Thyroid gland (tissue), 4 donors: ENCODE measurements around the gene GOLGA1. TPM values are rescaled to one million over a fixed set of nuclear protein-coding genes. Genes with fewer than 3 reads are reported as not detected.

Experiments
- DNase-seq, 2 donors: peaks; one replicate each; pipeline ENCODE4 v3.0.0-alpha.2; 2019
- H3K27ac ChIP-seq, 3 donors: fragments of 200-600 bp; sonication (generic); 1 replicate in 2 of 3; 2 replicates in 1 of 3; pipeline ENCODE4 v1.5.1; 2016 to 2019; ENCODE audit warnings: mild to moderate bottlenecking in 1 of 3, moderate library complexity in 1 of 3
- H3K27me3 ChIP-seq: fragments of 200-600 bp; sonication (generic); one replicate; pipeline ENCODE4 v1.5.1; 2019
- H3K36me3 ChIP-seq, 2 donors: fragments of 200-600 bp; sonication (generic); one replicate each; pipeline ENCODE4 v1.5.1; 2016 to 2019
- H3K4me1 ChIP-seq, 2 donors: fragments of 200-600 bp; sonication (generic); one replicate each; pipeline ENCODE4 v1.5.1; 2017 to 2019
- H3K4me3 ChIP-seq, 3 donors: fragments of 200-600 bp; sonication (generic); replicated peaks in 1 of 3; 1 replicate in 2 of 3; 2 replicates in 1 of 3; pipeline ENCODE4 v1.5.1; 2016; ENCODE audit warnings: mild to moderate bottlenecking in 1 of 3
- H3K9me3 ChIP-seq: fragments of 200-600 bp; sonication (generic); one replicate; pipeline ENCODE4 v1.5.1; 2017
- CTCF ChIP-seq, 6 experiments: fragments of 200-600 bp in 3 of 6; fragments of 450-650 bp in 3 of 6; sonication (generic) in 3 of 6; IDR thresholded peaks; one replicate each; pipeline ENCODE4 v1.5.1; 2016 to 2019; ENCODE audit warnings: antibody characterized with exemption in 6 of 6, mild to moderate bottlenecking in 2 of 6, inconsistent platforms in 1 of 6, moderate library complexity in 1 of 6
- POLR2A ChIP-seq, 2 donors: fragments of 450-650 bp; IDR thresholded peaks; one replicate each; pipeline ENCODE4 v1.6.1; 2017; ENCODE audit warnings: antibody characterized with exemption in 2 of 2, mild to moderate bottlenecking in 2 of 2, moderate library complexity in 1 of 2
- WGBS, 2 donors: methylation state at CpG; one replicate each; pipeline ENCODE4 v1.1.5; 2017; 5-methylcytosine and 5-hydroxymethylcytosine counted together
- intact Hi-C: fragments of 100-400 bp; cut with DNase I; formaldehyde crosslinking; loops from one replicate; pipeline ENCODE4 v1.15.1; 2023
- total RNA-seq, 4 donors: library from RNA; depleted of rRNA; stranded (reverse); fragments of >200 nt; gene quantifications; one replicate each; pipeline ENCODE4 v1.2.3, GENCODE V29; 2016

GOLGA1 gene
- total RNA-seq, 4 donors from 2014 or later, result 15.3 to 27.7 (median 18.6) TPM

GRCh38 chr9:124941679-124942561 is 1.0 kb upstream of the GOLGA1 start:
- no peak for TF ChIP-seq CTCF (IDR thresholded peaks at IDR 0.05)
- TF ChIP-seq POLR2A (IDR thresholded peaks at IDR 0.05), result no peak
- Histone ChIP-seq H3K27me3 (no peaks in the 10 kb centered on the region), H3K4me3 (peak overlapping the region; percentile 26 to 71 (median 33)), H3K36me3 (no peaks in the 10 kb centered on the region), H3K4me1 (peaks cover 6 to 9% of the 10 kb centered on the region in 2 donors), H3K27ac (peak overlapping the region; percentile 83 to 96 (median 87)), H3K9me3 (no peaks in the 10 kb centered on the region)
- intact Hi-C loops, result loop anchor here (5.0 kb wide), 1 partner anchor 200 kb away; the partner anchor contains the start of gene SCAI
- 9 to 14% methylated on average over 31 of the region's 31 CpGs for WGBS, 2 donors
- peak; percentile 70 to 73 for DNase-seq

- H3K36me3 ChIP-seq, result no peaks in the 10 kb centered on the region
- DNase-seq, result no peak
- no peaks in the 10 kb centered on the region for H3K9me3 ChIP-seq
- H3K4me1 ChIP-seq, result peaks cover 6 to 9% of the 10 kb centered on the region in 2 donors
- no peak for TF ChIP-seq POLR2A (IDR thresholded peaks at IDR 0.05)
- TF ChIP-seq CTCF (IDR thresholded peaks at IDR 0.05), result no peak
- intact Hi-C loops, result loop anchor here (5.0 kb wide), 1 partner anchor 202 kb away; the partner anchor contains the start of gene SCAI
- no peaks in the 10 kb centered on the region for H3K27me3 ChIP-seq
- WGBS, 2 donors, result 0 to 1% methylated on average over 5 to 17 of the region's 17 CpGs
- H3K4me3 ChIP-seq, result peak overlapping the region; percentile 60 to 71 (median 66)
- H3K27ac ChIP-seq, result peak overlapping the region; percentile 83 to 96 (median 87)
These were observed 376 bp downstream of the GOLGA1 start for GRCh38 chr9:124940521-124940893.

DNA sequence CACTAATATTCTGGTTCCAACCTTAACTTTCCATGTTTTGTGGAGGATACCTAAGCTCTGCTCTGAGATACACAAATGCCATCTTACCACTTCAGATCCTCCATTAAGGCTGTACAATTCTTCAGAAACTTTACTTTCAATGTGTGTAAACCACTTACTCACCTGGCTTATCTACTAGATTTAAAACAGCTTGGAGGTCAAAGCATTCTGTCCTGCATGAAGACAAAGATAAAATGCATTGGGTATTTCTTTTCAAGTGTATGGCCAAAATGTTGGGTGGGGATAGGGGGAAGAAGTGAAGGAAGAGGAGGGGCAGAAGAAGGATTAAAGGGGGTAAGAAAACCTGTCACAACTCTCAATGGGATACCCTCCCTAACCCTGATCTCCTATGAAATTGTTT is 939 bp downstream of the GOLGA1 start:
- Histone ChIP-seq H3K27ac (peak overlapping the region in 2 of 3 donors; percentile 83 to 96), H3K27me3 (no peaks in the 10 kb centered on the region), H3K4me3 (peak overlapping the region in 1 of 3 donors; percentile 71), H3K4me1 (peaks cover 6 to 9% of the 10 kb centered on the region in 2 donors), H3K36me3 (no peaks in the 10 kb centered on the region), H3K9me3 (no peaks in the 10 kb centered on the region)
- no peak for TF ChIP-seq CTCF (IDR thresholded peaks at IDR 0.05)
- no peak for TF ChIP-seq POLR2A (IDR thresholded peaks at IDR 0.05)
- DNase-seq, result no peak
- intact Hi-C loops, result loop anchor here (5.0 kb wide), 1 partner anchor 202 kb away; the partner anchor contains the start of gene SCAI

GRCh38 chr9:124934290-124934689 is 6.6 kb downstream of the GOLGA1 start:
- Histone ChIP-seq H3K27ac (no peak overlapping the region), H3K9me3 (no peaks in the 10 kb centered on the region), H3K27me3 (no peaks in the 10 kb centered on the region), H3K36me3 (peaks cover 14 to 20% of the 10 kb centered on the region in 2 donors), H3K4me3 (no peak overlapping the region), H3K4me1 (no peaks in the 10 kb centered on the region)
- intact Hi-C loops, result no loop called here
- TF ChIP-seq CTCF (IDR thresholded peaks at IDR 0.05) (no peak), POLR2A (IDR thresholded peaks at IDR 0.05) (no peak)
- DNase-seq, result no peak

DNA sequence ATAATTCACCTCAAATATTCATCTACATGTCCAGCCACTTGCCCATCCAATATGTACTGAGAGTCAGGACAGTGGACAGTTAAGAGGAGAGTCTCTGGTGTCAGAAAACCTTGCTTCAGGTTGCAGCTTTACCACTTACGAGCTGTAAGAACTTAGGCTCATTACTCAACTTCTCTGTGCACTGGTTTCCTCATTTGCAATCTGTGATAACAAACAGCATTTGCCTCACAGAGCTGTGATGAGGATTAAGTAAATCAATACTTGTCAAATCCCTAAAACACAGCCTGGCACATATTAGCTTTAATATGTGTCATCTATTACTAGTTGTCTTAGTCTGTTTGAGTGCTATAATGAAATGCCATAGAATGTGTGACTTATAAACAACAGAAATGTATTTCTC is 8.6 kb downstream of the GOLGA1 start:
- TF ChIP-seq POLR2A (IDR thresholded peaks at IDR 0.05) (no peak), CTCF (IDR thresholded peaks at IDR 0.05) (no peak)
- Histone ChIP-seq H3K4me3 (no peak overlapping the region), H3K27me3 (no peaks in the 10 kb centered on the region), H3K4me1 (no peaks in the 10 kb centered on the region), H3K36me3 (peaks cover 24 to 31% of the 10 kb centered on the region in 2 donors), H3K27ac (no peak overlapping the region), H3K9me3 (no peaks in the 10 kb centered on the region)
- intact Hi-C loops, result no loop called here
- DNase-seq, result no peak
- 82 to 88% methylated on average over 1 of the region's 1 CpG for WGBS, 2 donors
